ENCODE results near the gene RTN4R. TPM values are rescaled to one million over a fixed set of nuclear protein-coding genes. Genes with fewer than 3 reads are reported as not detected.
"Not testable (repeated sequence)": the region's sequence is repeated elsewhere in the genome, so short reads cannot be mapped to it uniquely, and the experiment has no call there.

The RTN4R gene
- total RNA-seq, 4 donors from 2014 or later, result 0.29 to 0.75 TPM; not detected in 2

- TF ChIP-seq CTCF (IDR thresholded peaks at IDR 0.05 in 4 of 5, conservative IDR thresholded peaks at IDR 0.05 in 1 of 5) (no peak), POLR2A (IDR thresholded peaks at IDR 0.05) (no peak)
- intact Hi-C loops (cut with DNase I; ENCODE audit: low total_unique reads), result no loop called here
Observed at GRCh38 chr22:20272174-20272573, 4.1 kb upstream of the RTN4R start.

GRCh38 chr22:20271114-20271994 is 3.2 kb upstream of the RTN4R start:
- Histone ChIP-seq H3K27me3 (peaks cover 0 to 5% (median 0%) of the 10 kb centered on the region in 3 donors), H3K36me3 (no peaks in the 10 kb centered on the region), H3K27ac (no peak overlapping the region), H3K4me1 (no peaks in the 10 kb centered on the region), H3K9me3 (no peaks in the 10 kb centered on the region), H3K4me3 (no peak overlapping the region)
- no peak for TF ChIP-seq POLR2A (IDR thresholded peaks at IDR 0.05)
- no peak for TF ChIP-seq CTCF (IDR thresholded peaks at IDR 0.05 in 4 of 5, conservative IDR thresholded peaks at IDR 0.05 in 1 of 5)
- in situ Hi-C loops (cut with MboI; ENCODE audit: low sequenced_read_pairs in 4 of 4) (no loop called here), intact Hi-C loops (cut with DNase I; ENCODE audit: low total_unique reads) (no loop called here)
- no peak for ATAC-seq
- DNase-seq, result no peak

More at GRCh38 chr22:20272174-20272573, 4.1 kb upstream of the RTN4R start:
- Histone ChIP-seq H3K27ac (no peak overlapping the region), H3K36me3 (no peaks in the 10 kb centered on the region), H3K4me3 (no peak overlapping the region), H3K9me3 (no peaks in the 10 kb centered on the region), H3K27me3 (peaks cover 0 to 4% (median 0%) of the 10 kb centered on the region in 3 donors), H3K4me1 (no peaks in the 10 kb centered on the region)
- ATAC-seq (no peak), DNase-seq (no peak)
- in situ Hi-C loops (cut with MboI; ENCODE audit: low sequenced_read_pairs in 4 of 4), result no loop called here

DNA sequence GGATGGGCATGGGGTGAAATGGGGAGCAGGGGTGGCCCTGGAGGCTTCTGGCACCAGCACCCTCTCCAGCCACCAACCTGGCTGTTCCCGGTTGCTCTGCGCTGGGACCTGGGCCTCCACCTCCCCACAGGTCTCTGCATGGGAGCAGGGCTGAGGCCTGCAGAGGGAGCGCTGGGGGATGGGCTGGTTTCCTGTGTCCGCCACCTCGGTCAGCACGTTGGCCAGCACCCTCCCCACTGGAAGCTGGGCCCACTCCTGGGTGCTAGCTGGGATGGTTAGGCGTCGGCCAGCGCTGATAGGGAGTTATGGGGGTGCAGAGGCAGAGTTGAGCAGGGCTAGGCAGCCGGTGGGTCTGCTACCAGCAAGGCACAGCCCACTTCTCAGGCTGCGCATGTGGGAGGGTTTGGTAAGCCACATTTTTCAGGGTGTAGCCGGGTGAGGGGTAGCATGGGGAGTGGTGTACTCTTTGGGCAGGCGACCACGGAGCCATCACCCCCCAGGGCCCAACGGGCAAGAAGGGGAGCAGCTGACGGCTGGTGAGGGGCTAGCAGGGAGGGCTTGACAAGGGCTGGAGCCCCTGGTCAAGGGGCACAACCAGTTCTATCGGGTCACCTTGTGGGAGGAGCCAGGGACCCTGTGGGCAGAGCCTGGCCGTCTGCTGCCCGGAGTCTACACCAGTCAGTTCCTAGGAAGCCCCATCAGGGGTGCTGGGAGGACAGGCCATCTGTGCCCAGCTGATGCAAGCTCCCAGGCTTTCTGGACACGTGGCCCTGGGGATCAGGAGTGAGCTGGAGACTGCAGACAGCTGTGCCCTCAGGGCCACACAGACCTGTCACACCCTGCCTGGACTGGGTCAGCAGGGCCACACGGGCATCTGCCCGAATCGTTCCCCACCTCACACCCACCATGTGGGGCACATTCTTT is 2.3 kb upstream of the RTN4R start:
- ATAC-seq (peak; percentile 53 to 72), DNase-seq (peak in 1 of 2 donors; percentile 27)
- H3K4me1 ChIP-seq; H3K4me3 ChIP-seq; H3K27me3 ChIP-seq; H3K36me3 ChIP-seq; intact Hi-C loops (cut with DNase I; ENCODE audit: low total_unique reads); H3K9me3 ChIP-seq; H3K27ac ChIP-seq; in situ Hi-C loops (cut with MboI; ENCODE audit: low sequenced_read_pairs in 4 of 4): not testable (repeated sequence)

GRCh38 chr22:20269673-20270072 is 1.6 kb upstream of the RTN4R start:
- DNase-seq; in situ Hi-C loops (cut with MboI; ENCODE audit: low sequenced_read_pairs in 4 of 4); H3K27me3 ChIP-seq; ATAC-seq; H3K4me3 ChIP-seq; H3K9me3 ChIP-seq; H3K36me3 ChIP-seq; H3K4me1 ChIP-seq; H3K27ac ChIP-seq: not testable (repeated sequence)
- intact Hi-C loops (cut with DNase I; ENCODE audit: low total_unique reads), result loop anchor here (5.0 kb wide), 1 partner anchor 112 kb away; no protein-coding TSS in a partner anchor

DNA sequence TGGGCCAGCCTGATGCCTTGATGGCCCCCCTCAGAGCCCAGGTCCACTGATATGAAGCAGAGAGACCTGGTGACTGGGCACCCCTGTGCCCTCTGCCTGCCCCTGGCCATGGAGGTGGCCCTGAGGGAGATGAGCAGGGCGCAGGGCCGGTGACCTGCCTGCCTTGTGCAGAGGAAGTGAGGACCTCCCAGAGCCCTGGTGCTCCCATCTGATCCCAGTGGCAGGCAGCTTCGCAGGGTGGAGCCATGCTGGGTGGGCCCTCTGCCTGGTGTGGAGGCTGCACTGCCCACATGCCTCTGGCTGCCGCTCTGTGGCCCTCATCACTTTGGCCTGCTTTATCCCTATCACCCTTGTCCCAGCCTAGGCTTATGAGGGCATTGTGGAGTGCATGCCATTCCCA is 1.1 kb upstream of the RTN4R start:
- DNase-seq; H3K36me3 ChIP-seq; H3K4me1 ChIP-seq; H3K4me3 ChIP-seq; H3K9me3 ChIP-seq; in situ Hi-C loops (cut with MboI; ENCODE audit: low sequenced_read_pairs in 4 of 4); ATAC-seq; H3K27me3 ChIP-seq; H3K27ac ChIP-seq: not testable (repeated sequence)
- intact Hi-C loops (cut with DNase I; ENCODE audit: low total_unique reads), result loop anchor here (5.0 kb wide), 1 partner anchor 112 kb away; no protein-coding TSS in a partner anchor
